GM13976 (cell line): ENCODE results near the gene POU2F2.
"Not testable (repeated sequence)": the region's sequence is repeated elsewhere in the genome, so short reads cannot be mapped to it uniquely, and the experiment has no call there.

Experiments
- DNase-seq: peaks from one replicate; pipeline ENCODE4 v3.0.0; 2012; ENCODE audit warnings: low spot score
- in situ Hi-C: fragments of 300-500 bp; cut with MboI; formaldehyde crosslinking; loops from one replicate; pipeline ENCODE4 v1.12.0; 2022; ENCODE audit warnings: low sequenced_read_pairs, mixed read lengths, inconsistent platforms; ENCODE audit not compliant: unreplicated experiment
- TF ChIP-seq, protein P1 (sequence below): IDR thresholded peaks from 2 replicates; pipeline ENCODE4 v1.5.1; 2012; ENCODE audit warnings: borderline replicate concordance, mild to moderate bottlenecking; ENCODE audit not compliant: insufficient read depth; ENCODE audit errors: extremely low read depth, missing control alignments, control extremely low read depth

Gene POU2F2

DNA sequence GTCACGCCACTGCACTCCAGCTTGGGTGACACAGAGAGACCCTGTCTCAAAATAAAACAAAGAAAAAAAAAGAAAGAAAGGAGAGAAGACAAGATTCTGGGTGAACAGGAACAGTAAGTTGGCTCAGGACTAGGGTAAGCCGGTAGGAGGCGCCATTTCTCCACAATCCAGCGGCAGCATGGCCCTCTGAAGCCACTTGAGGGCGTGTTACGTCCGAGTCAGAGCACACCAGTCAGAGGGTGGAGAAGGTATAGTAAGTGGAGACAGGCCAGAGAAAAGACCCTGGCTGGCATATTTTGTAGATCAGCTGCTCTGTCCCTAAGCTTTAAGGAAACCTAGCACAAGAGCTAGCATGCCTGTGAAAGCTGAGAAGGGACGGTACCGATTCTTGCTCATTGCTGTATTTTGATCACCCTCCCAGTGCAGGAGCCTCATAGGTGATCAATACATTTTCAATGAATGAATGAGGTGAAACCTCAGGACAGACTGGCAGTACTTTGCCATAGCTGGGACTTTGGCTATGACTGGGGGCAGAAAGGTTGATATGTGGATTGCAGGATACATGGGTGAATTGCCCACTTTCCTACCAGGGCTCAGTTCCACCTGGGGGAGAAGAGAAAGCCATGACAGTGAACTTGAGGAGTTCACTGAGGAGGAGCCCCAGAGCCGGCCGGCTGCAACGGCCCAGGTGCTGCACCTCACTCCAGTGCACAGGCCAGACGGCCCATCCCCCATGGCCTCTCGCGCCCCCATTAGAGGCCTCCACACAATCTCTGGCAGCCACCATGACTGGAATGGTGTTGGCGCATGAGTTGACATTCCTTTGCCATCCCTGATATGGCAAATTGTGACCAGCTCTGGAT lies 23.5 kb downstream of the POU2F2 start:
- TF ChIP-seq, protein P1, sequence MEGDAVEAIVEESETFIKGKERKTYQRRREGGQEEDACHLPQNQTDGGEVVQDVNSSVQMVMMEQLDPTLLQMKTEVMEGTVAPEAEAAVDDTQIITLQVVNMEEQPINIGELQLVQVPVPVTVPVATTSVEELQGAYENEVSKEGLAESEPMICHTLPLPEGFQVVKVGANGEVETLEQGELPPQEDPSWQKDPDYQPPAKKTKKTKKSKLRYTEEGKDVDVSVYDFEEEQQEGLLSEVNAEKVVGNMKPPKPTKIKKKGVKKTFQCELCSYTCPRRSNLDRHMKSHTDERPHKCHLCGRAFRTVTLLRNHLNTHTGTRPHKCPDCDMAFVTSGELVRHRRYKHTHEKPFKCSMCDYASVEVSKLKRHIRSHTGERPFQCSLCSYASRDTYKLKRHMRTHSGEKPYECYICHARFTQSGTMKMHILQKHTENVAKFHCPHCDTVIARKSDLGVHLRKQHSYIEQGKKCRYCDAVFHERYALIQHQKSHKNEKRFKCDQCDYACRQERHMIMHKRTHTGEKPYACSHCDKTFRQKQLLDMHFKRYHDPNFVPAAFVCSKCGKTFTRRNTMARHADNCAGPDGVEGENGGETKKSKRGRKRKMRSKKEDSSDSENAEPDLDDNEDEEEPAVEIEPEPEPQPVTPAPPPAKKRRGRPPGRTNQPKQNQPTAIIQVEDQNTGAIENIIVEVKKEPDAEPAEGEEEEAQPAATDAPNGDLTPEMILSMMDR, result peak; percentile 100
- DNase-seq, result peak; percentile 88
- in situ Hi-C loops, result loop anchor here (10.0 kb wide), 1 partner anchor 86 kb away; no protein-coding TSS in a partner anchor

DNA sequence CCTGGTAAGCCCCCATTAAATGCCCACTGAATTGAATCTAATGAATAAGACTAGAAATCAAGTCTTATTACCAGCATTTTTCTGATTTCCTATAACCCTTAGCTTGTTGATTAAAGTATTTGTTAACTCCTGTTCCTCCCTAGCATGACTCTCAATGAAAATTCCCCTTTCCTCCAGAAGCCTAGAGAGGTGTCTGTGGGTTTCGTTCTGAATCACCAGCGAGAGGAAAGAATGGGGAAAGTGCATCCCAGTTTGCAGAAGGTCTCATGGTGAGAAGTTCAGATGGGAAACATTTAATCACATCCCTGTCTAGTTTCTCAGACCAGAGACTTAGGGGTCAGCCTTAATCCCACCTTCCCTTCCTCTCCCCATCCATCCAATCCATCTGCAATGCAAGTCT lies 26.9 kb downstream of the POU2F2 start:
- in situ Hi-C loops, result loop anchor here (10.0 kb wide), 1 partner anchor 89 kb away; no protein-coding TSS in a partner anchor
- DNase-seq, result no peak
- TF ChIP-seq, protein P1, result no peak

DNA sequence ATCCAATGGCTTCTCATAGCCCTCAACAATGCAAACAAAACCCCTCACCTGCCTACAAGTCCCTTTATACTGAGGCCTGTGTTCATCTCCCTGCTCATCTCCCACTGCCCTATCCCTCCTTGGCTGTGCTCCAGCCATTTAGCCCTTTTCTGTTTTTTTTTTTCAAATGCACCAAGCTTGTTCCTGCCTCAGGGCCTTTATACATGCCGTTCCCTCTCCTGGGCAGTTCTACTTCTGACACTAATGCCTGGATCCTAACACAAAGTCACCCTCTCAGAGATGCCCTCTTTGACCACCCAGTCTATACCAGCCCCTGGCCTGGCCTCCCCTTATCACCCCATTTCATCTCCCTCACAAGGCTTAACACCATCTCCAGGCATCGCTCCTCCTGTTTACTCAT lies 29.4 kb downstream of the POU2F2 start:
- in situ Hi-C loops, result loop anchor here (10.0 kb wide), 1 partner anchor 92 kb away; no protein-coding TSS in a partner anchor
- TF ChIP-seq, protein P1, result no peak

DNA sequence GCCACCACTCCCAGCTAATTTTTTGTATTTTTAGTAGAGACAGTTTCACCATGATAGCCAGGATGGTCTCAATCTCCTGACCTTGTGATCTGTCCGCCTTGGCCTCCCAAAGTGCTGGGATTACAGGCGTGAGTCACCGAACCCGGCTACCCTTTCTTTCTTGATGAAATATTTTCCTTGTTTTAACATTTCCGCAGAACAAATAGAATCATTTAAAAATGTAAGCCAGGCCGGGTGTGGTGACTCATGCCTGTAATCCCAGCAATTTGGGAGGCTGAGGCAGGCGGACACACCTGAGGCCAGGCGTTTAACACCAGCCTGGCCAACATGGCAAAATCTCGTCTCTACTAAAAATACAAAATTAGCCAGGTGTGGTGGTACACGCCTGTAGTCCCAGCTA lies 32.0 kb downstream of the POU2F2 start:
- not testable (repeated sequence) for DNase-seq
- in situ Hi-C loops, result loop anchor here (10.0 kb wide), 1 partner anchor 95 kb away; no protein-coding TSS in a partner anchor

More for the DNA sequence above, 29.4 kb downstream of the POU2F2 start:
- no peak for DNase-seq

DNA sequence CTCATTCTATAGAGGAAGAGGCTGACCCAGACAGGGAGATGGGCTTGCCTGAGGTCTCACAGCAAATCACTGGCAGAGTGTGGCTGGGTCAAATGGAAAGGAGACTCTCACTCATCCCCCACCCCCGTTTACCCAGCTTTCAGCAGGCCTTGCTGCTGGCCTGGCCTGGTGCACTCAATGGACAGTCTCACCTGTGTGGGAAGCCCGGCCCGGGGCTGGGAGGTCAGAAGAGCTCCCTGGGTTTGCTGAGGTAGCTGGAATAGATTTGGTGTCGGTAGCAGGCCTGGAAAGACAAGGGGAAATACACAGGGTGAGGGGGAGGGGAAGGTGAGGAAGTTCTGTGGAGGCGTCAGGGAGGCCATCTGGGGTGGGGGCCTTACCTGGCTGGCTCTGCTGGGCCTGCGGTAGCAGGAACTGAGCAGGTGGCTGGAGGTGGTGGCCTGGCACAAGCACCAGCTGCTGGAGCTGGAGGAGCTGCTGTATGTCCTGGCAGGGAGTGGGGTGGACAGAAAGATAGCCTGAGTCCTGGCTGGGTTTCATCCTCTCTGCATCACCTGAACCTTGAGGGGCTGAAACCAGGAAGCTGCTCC lies 32.8 kb downstream of the POU2F2 start:
- DNase-seq, result no peak
- in situ Hi-C loops, result no loop called here
- TF ChIP-seq, protein P1, result no peak

DNA sequence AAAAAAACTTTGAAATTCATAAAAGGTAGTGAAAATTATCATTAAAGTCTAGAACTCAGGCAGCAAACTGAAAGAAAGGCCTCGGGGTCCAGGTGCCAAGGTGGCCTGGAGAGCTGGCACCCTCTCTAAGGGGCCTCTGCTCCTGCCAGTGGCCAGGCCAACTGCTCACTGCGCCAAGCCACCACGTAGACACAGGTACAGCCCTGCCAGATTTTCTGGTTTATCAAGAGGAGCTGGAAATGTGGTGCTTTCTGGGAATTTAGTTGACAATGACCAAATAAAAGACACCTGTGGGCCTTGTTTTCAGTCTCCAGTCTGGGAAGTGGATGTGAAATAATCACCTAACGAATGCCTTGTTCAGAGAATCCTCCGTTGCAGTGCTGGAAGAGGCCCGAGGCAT lies 33.5 kb downstream of the POU2F2 start:
- TF ChIP-seq, protein P1, result no peak
- no peak for DNase-seq

DNA sequence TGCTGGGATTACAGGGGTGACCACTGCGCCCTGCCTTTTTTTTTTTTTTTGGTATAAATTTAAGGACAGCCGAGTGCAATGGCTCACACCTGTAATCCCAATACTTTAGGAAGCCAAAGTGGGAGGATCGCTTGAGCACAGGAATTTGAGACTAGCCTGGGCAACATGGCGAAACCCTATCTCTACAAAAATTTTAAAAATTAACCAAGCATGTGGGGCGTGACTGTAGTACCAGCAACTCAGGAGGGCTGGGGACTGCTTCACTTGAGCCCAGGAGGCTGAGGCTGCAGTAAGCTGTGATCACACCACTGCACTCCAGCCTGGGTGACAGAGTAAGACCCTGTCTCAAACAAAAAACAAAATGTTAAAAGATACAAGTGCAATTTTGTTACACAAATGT lies 34.8 kb downstream of the POU2F2 start:
- in situ Hi-C loops, result no loop called here
- no peak for DNase-seq
- TF ChIP-seq, protein P1, result no peak

More for the DNA sequence above, 33.5 kb downstream of the POU2F2 start:
- in situ Hi-C loops, result no loop called here
